GM18505 (cell line): Measurements from ENCODE around the gene ALDH1A2.

Experiments used
- ATAC-seq: cut with Tn5 transposase; IDR thresholded peaks from one replicate; pipeline ENCODE4 v1.9.1; 2021; ENCODE audit not compliant: unreplicated experiment
- POLR2A ChIP-seq: IDR thresholded peaks from 4 replicates; pipeline ENCODE4 v1.6.1; 2011; ENCODE audit warnings: borderline replicate concordance; ENCODE audit not compliant: insufficient read depth, insufficient read length; ENCODE audit errors: extremely low read depth

The ALDH1A2 gene

DNA sequence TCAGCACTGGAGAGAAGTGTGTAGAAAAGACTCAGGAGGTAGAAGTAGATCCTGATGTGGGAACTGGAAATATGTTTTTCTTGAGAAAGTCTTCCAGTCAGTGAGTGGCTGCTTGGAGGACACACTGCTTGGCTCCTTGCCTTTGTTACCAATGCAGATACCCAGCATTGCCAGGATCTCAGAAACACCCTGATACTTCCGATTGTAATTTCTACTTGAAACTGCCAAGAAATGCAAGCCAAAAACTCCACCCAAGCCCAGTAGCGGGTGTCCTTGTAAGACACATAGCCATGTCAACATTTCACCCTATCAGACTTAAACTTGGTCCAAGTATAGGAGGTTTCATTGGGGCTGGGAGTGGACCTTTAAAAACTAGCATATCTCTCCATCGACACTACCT is 141.8 kb downstream of the ALDH1A2 start:
- no peak for TF ChIP-seq POLR2A

DNA sequence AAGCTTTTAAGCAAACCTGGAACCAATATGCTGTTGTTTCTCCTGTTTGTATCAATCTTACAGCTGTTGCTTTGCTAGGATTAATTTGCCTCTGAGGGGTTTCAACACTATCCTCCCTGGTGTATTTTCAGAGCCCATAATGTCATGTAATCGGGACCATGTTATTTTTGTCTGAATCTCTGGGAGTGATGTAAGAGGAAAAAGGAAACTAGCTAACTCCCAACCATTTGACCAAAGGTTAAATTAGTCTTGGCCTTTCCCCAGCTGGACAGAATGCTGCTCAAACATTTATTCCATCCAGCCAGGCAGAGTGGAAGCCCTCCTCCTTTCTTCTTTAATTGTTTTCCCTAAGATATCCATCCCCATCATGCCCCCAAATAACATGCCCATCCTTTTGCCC is 142.2 kb downstream of the ALDH1A2 start:
- no peak for ATAC-seq
- TF ChIP-seq POLR2A: no peak

More for the DNA sequence above, 141.8 kb downstream of the ALDH1A2 start:
- no peak for ATAC-seq

GRCh38 chr15:57922776-57923175 is 142.7 kb downstream of the ALDH1A2 start:
- TF ChIP-seq POLR2A: no peak
- ATAC-seq: no peak

DNA sequence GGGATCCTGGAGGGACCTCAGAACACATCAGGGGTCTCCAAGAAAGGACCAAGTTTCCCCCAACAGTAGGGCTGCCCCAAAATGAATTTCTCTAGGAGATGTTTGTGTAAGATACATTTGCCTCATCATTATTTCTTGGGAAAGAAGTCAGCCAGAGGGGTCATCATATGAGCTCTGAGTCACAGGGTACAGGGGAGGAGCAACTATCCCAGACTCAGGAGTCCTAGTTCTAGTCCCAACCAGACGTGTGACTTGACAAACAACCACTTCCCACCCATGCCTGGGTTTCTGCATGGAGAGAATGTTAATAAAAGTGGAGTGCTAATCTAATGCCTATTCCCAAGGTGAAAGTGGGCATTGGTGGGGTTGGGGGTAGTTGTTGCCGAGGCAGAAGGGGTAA is 144.1 kb downstream of the ALDH1A2 start:
- ATAC-seq: no peak
- TF ChIP-seq POLR2A: no peak

GRCh38 chr15:57920911-57921310 is 144.6 kb downstream of the ALDH1A2 start:
- ATAC-seq: no peak
- no peak for TF ChIP-seq POLR2A

GRCh38 chr15:57919754-57920153 is 145.8 kb downstream of the ALDH1A2 start:
- TF ChIP-seq POLR2A: no peak
- ATAC-seq: no peak

- no peak for TF ChIP-seq POLR2A
- no peak for ATAC-seq
Observed at GRCh38 chr15:57917998-57918397, 147.5 kb downstream of the ALDH1A2 start.

DNA sequence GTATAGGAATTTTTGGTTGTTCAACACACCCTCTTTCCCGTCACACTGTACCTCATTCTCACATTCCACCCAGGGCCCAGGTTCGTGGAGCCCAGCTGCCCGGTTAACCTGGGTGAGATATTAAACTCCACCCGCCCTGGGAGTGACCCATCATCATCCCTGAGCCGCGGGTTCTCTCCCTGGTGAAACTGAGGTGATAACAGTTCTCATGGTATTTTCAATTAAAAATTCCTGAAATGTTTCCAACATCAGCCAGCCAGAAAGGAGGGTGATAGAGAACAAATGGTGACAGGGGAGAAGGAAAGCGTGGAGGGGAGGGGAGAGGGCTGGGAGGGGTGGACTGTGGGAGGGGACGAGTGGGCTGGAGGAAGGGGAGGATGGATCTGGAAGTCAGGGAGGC is 148.8 kb downstream of the ALDH1A2 start:
- TF ChIP-seq POLR2A: no peak
- ATAC-seq: no peak

DNA sequence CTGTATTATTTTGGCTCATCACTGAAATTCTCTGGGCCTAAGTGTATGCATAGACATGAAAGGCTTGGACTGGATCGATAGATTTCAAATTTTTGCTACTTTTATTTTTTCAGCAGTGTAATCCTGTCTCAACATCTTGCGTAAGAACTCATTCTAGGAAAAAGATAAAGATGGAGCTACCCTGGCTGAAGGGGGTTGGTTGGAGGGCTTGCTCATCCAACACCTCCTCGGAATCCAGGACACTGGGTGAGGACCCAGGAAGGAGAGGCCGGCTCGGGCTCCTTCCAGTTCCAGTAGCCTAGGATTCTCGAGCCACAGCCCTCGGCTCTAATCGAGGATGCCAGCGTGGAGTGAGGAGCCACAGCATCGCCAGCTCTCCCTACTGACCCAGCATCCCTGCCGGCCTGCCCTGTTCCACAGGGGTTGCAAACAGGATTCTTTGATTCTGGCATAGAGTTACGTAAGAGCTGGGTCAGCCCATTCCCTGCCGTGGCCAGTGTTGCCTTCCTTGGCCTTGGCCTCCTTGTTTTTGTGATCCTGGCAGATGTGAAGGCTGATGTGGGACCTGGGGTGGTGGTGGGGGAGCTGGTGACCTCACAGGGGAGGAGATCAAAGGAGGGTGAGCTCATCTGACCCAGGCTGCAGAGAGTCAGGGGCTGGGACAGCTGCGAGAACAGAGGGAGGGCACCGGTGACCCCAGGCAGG is 149.5 kb downstream of the ALDH1A2 start:
- no peak for TF ChIP-seq POLR2A
- ATAC-seq: no peak

GRCh38 chr15:57914350-57915055 is 151.0 kb downstream of the ALDH1A2 start:
- ATAC-seq: no peak
- TF ChIP-seq POLR2A: no peak

GRCh38 chr15:57911247-57911646 is 154.3 kb downstream of the ALDH1A2 start:
- no peak for TF ChIP-seq POLR2A
- no peak for ATAC-seq

GRCh38 chr15:57910672-57911071 is 154.8 kb downstream of the ALDH1A2 start:
- no peak for ATAC-seq
- no peak for TF ChIP-seq POLR2A

DNA sequence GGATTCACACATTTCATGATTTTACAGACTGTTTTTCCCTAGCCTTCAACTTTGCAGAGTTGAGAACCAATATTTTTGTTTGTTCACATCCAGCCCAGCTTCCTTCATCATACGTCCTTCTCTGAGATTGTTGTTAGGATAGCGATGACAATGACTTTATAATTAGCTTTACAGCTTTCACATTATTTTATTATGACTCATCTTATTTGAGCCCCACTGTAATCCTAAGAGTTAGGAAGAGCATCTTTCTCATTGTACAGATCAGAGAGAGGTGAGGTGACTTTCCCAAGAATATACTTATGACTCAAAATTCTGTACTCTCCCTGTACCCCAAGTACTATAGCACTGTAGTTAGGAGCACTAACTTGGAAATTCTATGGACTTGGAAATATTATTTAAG is 156.1 kb downstream of the ALDH1A2 start:
- TF ChIP-seq POLR2A: no peak
- ATAC-seq: no peak

DNA sequence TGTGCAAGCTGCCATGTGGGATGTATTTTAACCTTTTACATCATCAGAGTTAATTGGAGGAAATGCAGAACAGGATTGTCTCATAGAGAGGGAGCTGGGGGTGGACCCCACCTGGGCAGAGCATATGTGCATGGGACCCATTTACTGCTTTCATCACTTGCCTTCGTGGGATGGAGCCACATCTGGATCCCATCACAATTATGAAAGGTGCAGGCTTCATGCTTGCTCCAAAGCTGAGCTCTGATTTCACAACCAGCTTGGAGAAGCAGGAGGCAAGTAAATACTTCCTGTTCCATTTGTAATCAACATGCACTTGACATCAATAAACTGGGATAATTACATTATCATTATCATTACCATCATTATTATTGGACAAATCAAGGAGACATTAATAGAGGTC is 161.9 kb downstream of the ALDH1A2 start:
- no peak for ATAC-seq
- TF ChIP-seq POLR2A: no peak
